ENCODE data around the gene B3GNT7.
"Not testable (repeated sequence)": the region's sequence is repeated elsewhere in the genome, so short reads cannot be mapped to it uniquely, and the experiment has no call there.

The B3GNT7 gene

DNA sequence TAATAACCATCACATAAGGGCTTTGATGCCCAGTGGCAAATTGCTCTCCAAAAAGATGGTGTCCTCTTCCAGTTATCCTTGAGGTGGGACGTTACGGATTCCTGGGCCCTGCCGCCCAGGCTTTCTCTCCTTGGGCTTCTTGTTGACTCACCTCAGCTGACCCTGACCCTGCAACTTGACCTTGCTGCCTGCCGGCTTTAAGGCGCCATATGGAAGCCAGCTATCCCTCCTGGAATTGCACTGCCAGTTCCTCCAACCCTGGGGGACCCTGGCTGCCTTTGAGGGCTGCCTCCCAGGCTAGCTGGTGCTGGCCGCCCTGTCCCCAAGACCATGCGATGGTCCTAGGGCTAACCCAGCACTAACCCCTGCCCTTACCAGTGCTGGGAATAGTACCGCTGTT, 28.3 kb upstream of the B3GNT7 start:
- DNase-seq (ENCODE audit: low read depth in 3 of 3): no peak

DNA sequence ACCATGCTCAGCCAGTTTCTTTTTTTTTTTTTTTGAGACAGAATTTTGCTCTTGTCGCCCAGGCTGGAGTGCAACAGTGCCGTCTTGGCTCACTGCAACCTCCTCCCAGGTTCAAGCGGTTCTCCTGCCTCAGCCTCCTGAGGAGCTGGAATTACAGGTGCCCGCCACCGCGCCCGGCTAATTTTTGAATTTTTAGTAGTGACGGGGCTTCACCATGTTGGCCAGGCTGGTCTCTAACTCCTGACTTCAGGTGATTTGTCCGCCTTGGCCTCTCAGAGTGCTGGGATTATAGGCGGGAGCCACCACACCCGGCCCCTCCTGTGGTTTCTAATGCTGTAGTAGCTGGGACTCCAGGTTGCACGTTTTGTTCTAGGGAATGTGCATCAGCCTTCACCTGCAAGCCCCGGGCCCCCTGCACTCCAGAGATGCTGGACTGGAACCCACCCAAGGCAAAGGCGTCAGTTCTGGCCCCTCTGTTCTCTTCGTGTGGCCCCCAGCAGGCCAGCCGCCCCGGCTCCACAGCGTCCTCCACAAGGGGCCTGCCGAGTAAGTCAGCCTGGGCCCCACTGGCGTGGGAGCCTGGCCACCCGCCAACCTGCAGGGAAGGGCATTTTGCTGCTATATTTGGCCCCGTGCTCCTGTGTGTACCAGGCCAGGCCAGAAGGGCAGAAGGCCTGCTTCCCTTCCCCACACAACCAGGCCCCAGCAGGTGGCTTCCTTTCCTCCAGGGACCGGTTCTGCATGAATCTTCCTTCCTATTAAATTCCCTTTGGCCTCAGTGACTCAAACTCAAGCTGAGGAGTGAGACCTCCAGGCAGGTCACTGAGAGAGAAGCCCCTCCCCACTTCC, 25.7 kb upstream of the B3GNT7 start:
- DNase-seq (ENCODE audit: low read depth in 3 of 3): no peak

DNA sequence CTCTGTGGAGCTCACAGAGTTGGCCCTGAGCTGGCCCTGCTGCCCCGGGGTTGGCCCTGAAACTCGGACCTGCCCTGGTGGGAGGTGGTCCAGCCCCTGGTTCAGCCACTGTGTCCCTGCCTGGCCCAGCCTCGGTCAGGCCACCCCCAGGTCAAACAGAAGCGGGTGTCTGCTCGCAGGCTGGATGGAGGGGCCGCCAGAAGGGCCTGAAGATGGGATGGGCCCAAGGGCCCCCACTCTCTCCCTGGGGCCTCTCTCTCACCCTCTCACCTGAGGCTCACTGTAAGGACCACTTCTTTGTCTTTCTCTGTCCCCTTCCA, 25.1 kb upstream of the B3GNT7 start:
- DNase-seq (ENCODE audit: low read depth in 3 of 3): no peak

DNA sequence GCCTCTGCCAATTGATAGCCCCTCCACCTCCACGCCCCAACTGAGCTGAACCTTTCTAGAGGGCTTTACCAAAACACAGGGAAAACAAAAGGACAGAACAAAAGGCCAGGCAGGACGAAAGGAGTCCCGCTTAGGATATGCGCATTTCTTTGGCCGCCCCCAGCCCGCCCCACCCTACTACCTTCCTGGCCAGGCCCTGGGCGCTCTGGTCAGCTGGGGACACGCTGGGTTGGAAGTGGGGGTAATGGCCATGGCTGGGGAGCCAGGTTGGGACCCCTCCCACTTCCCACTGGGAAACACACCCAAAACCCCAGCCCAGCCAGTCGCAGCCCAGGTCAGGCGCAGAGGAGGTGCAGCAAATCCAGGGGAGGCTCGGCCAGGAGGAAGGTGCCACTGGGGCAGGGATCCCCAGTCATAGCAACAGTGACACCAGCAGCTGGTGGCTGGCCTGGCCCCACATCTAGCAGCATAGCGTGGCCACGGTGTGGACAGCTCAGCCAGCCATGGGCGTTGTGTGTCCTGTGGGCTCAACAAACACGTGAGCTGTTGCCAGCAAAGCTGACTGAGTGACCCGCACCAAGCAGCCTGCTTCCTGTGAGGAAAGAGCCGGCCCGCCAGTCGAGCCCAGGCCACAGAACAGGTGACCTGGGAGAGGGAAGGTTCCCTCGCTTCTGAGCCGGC, 24.6 kb upstream of the B3GNT7 start:
- no peak for DNase-seq (ENCODE audit: low read depth in 3 of 3)

DNA sequence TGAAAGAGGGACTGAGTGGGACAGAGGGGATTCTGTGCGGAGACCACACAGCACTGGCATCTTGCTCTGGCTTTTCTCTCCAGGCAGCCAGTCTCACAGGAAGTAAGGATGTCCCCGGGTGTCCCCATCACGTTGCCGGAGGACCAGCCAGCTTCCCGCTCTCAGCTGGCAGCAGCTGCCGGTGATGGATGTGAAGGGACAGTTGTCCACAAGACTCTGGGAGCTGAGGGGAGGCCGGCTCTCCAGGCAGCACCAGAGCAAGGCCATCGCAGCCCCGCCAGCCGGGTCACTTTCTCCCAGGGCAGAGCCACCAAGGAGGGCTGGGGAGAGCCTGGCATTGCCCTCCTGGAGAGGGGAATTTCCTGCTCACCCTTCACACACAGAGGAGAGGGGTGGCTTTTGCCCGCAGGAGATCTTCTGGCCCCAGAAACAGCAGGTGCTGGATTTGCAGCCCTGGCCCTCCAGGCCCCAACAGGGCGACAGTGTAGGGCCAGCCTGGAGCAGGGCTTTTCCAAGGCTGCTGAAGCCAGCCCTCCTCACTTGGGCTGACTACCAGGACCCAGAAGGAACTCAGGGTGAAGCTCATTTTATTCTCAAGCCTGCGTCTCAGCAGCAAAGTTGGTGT, 24.0 kb upstream of the B3GNT7 start:
- no peak for DNase-seq (ENCODE audit: low read depth in 3 of 3)

DNA sequence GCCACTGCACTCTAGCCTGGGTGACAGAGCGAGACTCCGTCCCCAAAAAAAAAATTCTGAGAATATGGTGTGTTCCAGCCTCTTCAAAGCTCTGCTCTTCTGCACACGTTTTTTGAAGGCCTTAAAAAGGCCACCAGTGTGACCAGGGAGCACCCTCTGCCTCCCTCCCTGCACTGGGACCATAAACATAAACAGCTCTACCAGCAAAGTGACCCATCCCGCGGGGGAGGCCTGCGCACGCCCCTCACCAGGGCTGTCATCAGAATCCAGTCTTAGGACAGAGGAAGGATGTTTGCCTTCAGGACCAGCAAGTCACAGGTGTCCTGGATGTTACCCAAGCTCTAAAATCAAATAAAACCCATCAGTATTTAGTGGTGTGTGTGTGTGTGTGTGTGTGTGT, 23.2 kb upstream of the B3GNT7 start:
- DNase-seq (ENCODE audit: low read depth in 3 of 3): no peak

DNA sequence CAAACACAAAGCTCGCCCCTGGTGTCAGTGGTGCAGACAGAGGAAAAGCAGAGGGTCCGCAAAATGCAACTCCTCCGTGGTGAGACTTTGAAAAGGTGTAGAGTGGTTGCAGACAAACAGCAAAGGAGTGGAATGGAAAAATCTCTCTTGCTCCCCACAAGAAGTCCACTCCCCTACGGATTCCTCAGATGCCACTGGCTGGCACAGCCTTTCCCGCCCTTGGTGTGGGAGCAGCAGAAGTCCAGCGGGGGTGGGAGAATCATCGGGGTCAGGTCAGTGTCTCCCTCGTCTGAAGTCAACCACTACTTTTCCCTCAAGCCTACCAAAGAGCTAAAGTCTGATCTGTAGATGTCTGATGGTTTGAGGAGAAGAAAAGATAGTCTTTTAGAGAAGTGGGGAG, 22.3 kb upstream of the B3GNT7 start:
- DNase-seq (ENCODE audit: low read depth in 3 of 3): no peak

DNA sequence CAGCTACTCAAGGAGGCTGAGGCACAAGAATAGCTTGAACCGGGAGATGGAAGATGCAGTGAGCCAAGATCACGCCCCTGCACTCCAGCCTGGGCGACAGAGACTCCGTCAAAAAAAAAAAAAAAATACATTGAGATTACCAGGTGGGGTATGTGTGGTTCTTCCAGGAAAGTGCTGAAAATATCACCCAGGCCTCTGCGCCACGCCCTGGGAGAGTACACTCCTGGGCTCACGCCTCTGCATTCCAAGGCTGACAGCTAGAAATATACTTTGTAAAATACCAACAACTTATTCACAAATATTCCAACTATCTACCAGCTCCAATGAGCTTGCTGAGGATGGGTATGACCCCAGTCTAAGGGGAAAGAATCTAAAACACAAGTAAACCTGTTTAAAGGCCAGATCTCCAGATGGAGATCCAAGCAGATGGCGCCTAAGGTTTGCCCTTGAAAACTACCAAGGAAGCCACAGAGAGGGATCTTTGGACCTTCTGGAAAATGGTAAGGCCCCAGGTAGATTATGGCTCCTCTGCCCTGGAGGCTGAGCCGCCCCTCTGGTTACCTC, 21.6 kb upstream of the B3GNT7 start:
- DNase-seq (ENCODE audit: low read depth in 3 of 3): no peak

DNA sequence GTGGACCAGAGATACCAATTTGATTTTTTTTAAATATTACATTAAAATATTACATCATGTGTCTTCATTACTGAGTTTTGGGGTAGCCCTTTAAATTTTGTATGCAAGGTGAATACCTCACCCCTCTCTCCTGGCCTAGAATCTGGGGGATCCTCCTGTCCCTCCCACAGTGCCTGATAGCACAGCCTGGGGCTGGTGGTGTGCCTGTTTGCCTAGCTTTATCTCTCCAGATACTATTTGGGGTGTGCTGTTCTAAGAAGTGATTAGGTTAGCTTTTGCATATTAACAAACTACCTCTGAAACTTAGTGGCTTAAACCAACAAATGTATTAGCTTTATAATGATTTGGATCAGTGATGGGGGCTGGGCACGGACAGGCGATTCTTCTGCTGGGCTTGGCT, 20.7 kb upstream of the B3GNT7 start:
- no peak for DNase-seq (ENCODE audit: low read depth in 3 of 3)

DNA sequence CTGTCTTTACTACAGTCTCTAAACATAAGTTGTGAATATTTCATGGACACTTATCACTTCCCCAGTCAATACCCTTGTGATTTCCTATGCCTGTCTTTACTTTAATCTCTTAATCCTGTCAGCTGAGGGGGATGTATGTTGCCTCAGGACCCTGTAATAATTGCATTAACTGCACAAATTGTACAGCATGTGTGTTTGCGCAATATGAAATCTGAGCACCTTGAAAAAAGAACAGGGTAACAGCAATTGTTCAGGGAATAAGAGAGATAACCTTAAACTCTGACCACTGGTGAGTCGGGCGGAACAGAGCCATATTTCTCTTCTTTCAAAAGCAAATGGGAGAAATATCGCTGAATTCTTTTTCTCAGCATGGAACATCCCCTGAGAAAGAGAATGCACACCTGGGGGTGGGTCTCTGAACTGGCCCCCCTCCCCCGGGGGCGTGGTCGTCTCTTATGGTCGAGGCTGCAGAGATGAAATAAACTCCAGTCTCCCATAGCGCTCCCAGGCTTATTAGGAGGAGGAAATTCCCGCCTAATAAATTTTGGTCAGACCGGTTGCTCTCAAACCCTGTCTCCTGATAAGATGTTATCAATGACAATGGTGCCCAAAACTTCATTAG, 19.4 kb upstream of the B3GNT7 start:
- not testable (repeated sequence) for DNase-seq (ENCODE audit: low read depth in 3 of 3)

DNA sequence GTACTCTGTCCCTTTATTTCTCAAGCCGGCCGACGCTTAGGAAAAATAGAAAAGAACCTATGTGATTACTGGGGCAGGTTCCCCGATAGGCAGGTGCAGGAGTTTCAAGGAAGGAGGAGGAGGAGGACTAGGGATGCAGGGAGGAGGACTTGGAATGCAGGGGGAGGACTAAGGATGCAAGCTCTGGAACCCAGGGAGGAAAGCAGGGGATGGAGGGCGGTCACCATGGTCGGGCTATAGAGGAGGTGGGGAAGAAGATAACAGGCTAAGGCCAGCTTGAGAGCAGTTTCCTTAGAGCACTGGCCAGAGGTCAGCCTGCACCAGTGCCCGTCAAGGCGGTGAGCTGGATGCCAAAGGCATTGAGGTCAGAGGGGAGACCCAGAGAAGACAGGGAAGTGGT, 18.7 kb upstream of the B3GNT7 start:
- DNase-seq (ENCODE audit: low read depth in 3 of 3): no peak

DNA sequence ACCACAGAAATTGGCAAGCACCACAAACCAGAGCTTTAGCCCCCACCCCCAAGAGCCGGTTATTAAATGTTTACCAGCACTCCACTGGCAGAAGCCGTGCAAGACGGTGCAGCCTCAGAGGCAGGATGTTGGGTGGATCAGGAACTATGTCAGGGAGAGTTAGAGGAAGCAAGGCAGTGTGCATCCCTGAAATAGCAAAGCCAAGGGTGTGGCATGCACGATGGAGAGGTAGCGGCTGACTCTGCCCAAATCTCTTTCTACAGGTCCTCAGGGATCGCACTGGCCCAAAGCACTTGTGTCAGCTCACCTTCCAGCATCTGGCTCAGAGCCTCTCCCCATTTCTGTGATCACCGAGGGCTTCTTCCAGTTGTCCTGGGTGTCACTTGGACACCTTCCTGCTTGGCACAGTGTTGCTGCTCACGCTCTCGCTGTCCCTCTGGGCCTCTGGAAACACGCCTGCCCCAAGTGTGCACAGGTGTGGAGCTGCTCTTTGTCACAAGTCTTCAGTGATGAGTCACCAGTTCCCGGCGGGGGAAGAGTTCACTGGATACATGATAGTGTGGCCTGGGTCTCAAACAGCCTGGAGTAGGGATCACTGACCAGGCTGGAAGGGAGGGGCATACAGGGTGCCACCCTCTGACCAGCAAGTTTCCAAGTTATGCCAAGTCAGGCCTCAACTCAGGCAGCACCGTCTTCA, 17.3 kb upstream of the B3GNT7 start:
- no peak for DNase-seq (ENCODE audit: low read depth in 3 of 3)

DNA sequence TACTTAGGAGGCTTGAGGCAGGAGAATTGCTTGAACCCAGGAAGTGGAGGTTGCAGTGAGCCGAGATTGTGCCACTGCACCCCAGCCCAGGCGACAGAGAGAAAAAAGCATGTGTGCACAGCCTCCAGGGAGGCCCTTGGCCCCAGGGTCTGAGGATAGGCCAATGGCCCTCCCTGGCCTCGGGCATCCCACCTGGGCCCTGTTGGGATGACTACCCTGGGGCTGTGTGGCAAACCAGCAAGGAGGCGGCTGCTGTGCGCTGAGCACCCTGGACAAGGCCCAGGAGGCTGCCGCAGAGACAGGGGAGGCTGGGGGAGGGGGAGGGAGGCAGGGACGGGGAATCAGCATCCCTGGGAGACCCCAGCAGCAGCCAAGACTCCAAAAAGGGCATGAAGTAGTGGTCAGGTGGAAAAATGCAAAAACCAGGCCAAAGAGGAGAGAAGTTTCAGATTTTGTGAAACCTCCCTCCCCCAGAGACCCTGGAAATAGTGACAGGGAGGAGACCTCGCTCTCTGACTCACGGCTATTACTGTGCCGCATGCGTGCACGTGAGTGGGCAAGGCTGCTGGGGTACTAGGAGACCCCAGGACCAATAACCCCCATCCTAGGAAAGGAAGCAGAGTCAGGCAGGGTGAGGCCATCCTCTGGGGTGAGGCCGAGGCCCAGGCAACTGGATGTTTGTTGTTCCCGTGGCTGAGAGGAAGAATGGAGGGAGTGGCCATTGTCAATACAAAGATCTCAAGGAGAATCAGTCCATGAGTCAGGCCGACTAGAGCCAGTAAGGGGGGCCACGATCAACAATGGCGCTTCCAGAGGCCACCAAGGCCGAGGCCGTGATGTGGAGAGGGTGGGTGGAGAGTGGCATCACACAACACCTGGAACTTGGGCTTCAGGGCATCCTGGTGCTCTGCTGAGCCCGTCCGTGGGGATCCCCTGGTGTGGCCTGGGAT, 16.0 kb upstream of the B3GNT7 start:
- DNase-seq (ENCODE audit: low read depth in 3 of 3): no peak

DNA sequence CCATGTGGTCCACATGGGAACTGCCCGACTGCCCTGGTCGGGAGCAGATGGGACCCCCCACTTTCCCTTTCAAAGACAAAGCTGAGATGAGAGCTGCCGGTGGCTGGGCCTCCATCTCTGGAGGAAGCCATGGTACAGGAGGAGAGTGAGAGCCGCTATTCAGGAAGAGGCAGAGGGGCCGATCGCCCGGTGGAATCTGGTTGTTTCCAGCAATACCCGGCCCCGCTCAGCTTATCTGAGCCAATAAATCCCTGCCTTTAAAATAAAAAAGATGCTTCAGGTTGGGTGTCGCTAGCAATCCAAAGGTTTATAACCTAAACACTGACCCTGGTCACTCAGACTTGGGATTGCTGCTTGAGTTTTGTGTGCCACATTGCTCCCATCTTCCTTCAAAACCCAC, 15.2 kb upstream of the B3GNT7 start:
- DNase-seq (ENCODE audit: low read depth in 3 of 3): no peak

DNA sequence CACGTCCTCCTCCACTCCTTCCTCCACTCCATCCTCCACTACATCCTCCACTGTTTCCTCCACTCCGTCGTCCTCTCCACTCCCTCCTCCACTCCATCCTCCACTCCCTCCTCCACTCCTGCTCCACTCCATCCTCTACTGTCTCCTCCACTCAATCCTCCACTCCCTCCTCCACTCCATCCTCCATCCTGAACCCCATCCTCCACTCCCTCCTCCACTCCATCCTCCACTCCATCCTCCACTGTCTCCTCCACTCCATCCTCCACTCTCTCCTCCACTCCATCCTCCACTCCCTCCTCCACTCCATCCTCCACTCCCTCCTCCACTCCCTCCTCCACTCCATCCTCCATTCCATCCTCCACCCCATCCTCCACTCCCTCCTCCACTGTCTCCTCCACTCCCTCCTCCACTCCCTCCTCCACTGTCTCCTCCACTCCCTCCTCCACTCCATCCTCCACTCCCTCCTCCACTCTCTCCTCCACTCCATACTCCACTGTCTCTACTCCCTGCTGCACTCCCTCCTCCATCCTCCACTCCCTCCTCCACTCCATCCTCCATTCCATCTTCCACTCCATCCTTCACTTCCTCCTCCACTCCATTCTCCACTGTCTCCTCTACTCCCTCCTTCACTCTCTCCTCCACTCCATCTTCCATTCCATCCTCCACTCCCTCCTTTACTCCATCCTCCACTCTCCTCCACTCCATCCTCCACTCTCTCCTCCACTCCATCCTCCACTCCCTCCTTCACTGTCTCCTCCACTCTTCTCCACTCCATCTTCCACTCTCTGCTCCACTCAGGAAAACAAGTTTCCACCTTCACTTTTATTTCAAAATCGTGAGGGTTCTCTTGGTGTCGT, 14.3 kb upstream of the B3GNT7 start:
- DNase-seq (ENCODE audit: low read depth in 3 of 3): no peak

DNA sequence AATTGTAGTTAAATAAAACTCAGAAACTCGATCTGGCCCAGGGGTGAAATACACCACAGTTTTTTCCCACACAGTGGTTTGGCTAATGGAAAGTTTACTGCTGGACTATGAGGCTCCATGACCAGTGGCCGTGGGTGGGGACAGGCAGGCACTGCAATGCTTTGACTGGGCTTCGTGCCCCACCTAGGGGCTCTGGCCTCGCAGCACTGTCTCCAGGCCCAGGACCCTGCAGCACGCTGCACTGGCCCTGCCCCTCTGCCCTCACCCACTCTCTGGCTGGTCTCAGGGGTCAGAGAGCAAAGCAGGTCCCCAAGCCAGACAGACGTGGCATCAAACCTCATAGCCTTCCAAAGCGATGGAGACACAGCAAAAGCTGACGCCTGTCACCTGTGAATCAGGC, 13.4 kb upstream of the B3GNT7 start:
- DNase-seq (ENCODE audit: low read depth in 3 of 3): no peak

DNA sequence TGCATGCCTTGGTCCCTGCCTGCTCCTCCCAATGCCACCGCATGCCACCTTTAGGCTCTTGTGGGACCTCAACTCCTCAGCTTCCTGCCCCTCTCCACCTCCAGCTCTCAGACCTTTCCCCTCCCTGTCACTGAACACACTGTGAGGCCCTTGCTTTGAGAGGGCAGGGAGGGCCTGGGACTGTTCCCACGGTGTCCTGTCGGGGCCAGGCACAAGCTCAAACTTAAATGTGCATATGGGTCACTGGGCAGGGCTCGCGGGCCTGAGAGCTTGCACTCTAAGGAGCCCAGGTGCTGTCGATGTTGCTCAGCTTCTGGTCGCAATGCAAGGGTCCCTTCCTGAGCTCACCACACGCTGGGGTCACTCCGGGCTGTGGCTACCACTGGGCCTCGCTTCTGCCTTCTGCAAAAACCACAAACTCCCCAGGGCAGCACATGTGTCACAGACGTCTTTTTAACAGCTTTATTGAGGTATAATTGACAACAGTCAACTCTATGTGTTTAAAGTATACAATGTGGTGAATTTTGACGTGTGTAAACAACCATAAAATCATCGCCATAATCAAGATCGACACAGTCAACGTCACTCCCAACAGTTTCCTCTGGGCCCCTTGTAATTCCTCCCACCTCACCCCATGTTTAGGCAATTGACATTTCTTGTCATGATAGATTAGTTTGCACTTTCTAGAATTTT, 11.9 kb upstream of the B3GNT7 start:
- no peak for DNase-seq (ENCODE audit: low read depth in 3 of 3)

DNA sequence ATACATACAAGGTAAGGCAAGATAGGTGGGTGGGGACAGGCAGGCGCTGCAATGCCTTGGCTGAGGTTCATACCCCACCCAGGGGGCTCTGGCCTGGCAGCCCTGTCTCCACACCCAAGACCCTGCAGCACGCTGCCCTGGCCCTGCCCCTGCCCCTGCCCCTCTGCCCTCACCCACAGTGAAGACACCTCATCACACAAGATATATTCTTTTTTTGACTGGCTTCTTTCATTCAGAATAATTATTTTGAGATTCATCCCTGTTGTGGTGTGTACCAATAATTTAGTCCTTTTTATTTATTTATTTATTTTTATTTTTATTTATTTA, 11.4 kb upstream of the B3GNT7 start:
- DNase-seq (ENCODE audit: low read depth in 3 of 3): no peak

DNA sequence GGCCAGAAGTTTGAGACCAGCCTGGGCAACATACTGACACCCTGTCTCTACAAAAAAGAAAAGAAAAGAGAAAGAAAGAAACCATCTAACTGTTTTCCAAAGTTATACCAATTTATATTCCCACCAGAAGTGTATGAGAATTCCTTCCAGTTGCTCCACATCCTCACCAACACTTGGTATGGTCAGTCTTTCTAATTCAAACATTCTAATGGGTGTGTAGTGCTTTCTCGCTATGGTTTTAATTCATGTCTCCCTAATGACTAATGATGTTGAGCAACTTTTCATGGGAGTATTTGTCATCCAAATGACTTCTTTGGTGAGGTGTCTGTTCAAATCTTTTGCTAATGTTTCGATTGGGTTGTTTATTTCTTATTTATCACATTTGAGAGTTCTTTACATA, 10.5 kb upstream of the B3GNT7 start:
- DNase-seq (ENCODE audit: low read depth in 3 of 3): no peak
